GM13977 (cell line): ENCODE results near the gene PUSL1.

Experiments
- DNase-seq: peaks from one replicate; pipeline ENCODE4 v3.0.0; 2012; ENCODE audit warnings: low spot score
- in situ Hi-C: fragments of 300-500 bp; cut with MboI; formaldehyde crosslinking; loops from one replicate; pipeline ENCODE4 v1.12.0; 2022; ENCODE audit warnings: low sequenced_read_pairs, low pct_unique_long_range_greater_than_20kb, mixed read lengths, inconsistent platforms; ENCODE audit not compliant: unreplicated experiment
- TF ChIP-seq, protein P1 (sequence below): IDR thresholded peaks from 2 replicates; pipeline ENCODE4 v1.5.1; 2012; ENCODE audit warnings: mild to moderate bottlenecking, control low read depth; ENCODE audit not compliant: insufficient read depth; ENCODE audit errors: extremely low read depth, missing control alignments

The PUSL1 gene

DNA sequence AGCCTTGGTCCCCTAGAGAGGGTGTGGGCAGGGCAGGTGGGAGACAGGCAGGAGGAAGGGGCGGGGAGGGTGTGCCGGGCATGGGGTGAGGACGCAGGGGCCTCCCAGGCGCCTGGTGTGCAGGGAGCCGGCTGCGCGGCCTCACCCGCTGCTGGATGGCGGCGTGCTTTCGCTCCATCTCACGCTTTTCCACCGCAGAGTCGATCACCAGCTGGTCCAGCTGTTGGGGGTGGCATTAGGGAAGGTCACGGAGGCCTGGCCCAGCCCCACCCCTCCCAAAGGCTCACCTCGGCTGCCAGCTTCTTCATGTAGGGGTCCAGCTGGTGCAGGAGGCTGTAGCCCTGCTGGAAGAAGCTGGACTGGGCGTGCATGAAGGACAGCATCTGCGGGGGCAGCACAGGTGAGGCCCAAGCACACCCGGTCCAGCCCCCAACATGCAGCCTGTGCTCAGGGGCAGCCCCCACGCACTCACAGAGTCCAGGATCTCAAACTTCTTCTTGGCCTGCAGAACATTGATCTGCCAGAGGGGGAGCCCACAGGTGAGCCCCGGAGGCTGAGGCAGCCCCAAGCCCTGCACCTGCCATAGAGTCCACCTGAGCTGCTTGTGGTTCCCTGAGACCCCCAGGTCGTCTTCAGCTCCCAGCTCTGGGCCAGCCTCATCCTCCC lies 8.6 kb upstream of the PUSL1 start:
- peak; percentile 71 for DNase-seq
- in situ Hi-C loops = no loop called here
- TF ChIP-seq, protein P1, sequence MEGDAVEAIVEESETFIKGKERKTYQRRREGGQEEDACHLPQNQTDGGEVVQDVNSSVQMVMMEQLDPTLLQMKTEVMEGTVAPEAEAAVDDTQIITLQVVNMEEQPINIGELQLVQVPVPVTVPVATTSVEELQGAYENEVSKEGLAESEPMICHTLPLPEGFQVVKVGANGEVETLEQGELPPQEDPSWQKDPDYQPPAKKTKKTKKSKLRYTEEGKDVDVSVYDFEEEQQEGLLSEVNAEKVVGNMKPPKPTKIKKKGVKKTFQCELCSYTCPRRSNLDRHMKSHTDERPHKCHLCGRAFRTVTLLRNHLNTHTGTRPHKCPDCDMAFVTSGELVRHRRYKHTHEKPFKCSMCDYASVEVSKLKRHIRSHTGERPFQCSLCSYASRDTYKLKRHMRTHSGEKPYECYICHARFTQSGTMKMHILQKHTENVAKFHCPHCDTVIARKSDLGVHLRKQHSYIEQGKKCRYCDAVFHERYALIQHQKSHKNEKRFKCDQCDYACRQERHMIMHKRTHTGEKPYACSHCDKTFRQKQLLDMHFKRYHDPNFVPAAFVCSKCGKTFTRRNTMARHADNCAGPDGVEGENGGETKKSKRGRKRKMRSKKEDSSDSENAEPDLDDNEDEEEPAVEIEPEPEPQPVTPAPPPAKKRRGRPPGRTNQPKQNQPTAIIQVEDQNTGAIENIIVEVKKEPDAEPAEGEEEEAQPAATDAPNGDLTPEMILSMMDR = peak; percentile 60

GRCh38 chr1:1300352-1300739 lies 8.1 kb upstream of the PUSL1 start:
- no peak for DNase-seq
- TF ChIP-seq, protein P1 = no peak
- in situ Hi-C loops = no loop called here

DNA sequence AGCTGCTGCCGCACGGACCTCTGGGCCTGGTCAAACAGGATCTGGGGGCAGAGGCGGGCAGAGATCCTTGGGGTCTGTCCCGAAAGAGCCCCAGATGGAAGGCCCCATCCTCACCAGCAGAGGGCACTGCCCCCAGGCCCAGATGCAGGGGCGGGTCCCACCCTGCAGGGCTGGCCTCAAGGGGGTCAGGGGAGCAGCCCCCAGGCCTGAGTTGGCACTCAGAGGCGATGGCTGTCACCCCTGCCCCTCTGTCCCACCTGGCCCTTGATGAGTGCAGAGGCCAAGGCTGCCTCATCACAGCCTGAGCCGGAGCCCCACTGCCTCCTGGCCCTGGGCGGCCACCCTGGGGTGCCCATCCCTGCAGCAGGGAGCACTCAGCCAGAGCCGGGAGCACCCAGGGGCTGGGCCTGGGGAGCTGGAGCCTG lies 6.4 kb upstream of the PUSL1 start:
- TF ChIP-seq, protein P1 = peak; percentile 57
- in situ Hi-C loops = no loop called here
- DNase-seq = no peak

DNA sequence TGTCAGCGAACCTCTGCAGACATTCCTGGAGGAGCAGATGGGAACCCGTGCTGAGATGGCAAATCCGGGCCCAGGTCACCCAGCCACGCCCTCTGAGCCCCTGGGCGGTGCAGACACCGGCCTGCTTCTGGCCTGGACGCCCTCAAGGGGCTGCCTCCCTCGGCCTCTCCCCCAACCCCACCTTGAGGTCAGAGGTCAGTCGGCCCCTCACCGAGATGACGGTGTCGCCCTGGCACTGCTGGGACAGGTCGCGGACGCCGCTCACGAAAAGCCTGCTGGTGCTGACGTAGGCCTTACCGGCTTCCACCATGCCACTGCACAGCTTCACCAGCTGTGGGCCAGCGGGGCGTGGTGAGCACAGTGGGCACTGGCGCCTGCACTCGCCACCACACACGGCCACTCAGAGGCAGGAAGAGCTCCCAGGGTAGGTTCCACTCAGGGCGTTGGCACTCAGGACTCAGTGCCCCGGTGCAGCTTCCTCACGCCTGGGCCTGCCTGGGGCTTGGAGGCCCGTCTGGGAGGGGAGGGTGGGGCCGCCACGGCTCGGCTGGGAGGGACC lies 5.4 kb upstream of the PUSL1 start:
- no peak for DNase-seq
- TF ChIP-seq, protein P1 = no peak

DNA sequence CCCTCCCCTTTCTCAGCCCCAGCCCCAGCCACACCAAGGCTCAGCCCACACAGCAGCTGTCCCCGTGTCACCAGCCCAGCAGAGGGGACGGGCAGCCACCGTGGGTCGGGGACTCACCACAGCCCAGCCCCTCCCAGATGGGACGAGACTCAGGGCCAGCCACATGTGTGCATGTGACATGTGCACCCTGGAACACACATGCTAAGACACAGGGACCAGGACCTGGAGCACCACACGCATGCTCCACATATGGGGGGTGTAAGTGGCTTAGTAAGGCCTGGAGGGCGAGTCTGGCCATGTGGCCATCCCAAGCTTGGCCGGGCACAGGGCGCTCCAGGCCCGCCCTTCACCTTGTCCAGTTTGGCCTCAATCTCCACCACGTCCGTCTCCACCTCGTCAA lies 4.7 kb upstream of the PUSL1 start:
- no peak for DNase-seq
- in situ Hi-C loops = no loop called here
- TF ChIP-seq, protein P1 = no peak

More for the DNA sequence above, 5.4 kb upstream of the PUSL1 start:
- in situ Hi-C loops = no loop called here

DNA sequence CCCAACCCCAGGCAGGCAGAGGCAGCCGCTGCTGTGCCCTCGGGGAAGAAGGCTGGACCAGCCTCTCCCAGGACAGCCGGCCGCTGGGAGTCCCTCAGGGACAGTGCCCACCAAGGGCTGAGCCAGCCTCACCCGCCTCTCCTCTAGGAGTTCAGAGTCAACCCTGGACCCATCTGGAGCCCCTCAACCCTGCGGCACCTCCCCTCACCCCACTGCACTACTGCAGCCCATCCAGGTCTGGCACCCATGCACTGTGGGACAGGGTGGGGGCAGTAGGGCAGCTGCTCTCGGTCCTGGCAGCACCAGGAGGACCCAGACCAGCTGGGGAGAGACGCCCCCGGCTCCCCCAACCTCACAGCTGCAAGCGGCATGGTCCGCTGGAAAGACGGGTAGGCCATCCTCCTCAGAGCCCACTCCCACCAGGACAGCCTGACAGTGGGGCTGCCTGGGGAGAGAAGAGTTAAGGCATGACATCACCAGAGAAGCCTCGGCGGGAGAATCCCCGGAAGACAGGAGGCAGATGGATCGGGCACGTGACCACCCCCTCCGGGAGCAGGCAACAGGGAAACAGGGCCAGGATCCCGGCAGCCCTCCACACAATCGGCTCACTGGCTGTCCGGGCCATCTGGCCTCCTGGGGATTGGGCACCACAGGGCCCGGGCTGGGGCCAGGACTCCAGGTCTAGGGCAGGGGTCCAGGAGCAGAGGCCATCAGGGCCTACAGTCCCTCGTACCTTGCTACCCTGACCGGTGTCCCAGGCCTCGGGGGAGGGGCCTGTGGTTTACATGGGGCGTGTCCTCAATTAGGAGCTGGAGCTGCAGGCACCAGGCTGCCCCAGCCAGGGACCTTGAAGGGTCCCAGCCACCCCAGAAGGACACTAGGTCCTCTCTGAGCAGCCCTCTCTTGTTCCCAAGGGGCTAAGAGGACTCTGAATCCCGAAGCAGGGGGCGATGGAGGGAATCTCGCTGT lies 3.8 kb upstream of the PUSL1 start:
- TF ChIP-seq, protein P1 = no peak
- DNase-seq = no peak
- in situ Hi-C loops = no loop called here
